GM12878 (cell line): ENCODE data around the gene SBF2. TPM values are rescaled to one million over a fixed set of nuclear protein-coding genes. Genes with fewer than 3 reads are reported as not detected.

Experiments used
- ATAC-seq: fragments of 200-7000 bp; cut with Tn5 transposase; 3 replicates; pipeline ENCODE4 v1.9.1; 2020; ENCODE audit warnings: mild to moderate bottlenecking, moderate library complexity
- BruUV-seq: library from RNA; stranded (reverse); fragments of 400-500 nt; replicated peaks from 2 replicates; lab custom pipeline; 2021; lab: Mats Ljungman, UMichigan
- CTCF ChIA-PET: fragments of 300-600 bp; sonication (Branson Sonifier 250); formaldehyde crosslinking; extraction: SDS; loops from one replicate; lab custom pipeline; 2021; ENCODE audit warnings: inconsistent platforms; lab: Yijun Ruan, JAX
- POLR2A ChIA-PET: fragments of 350-600 bp; formaldehyde crosslinking; extraction: SDS; loops from one replicate; lab custom pipeline; 2021; ENCODE audit warnings: inconsistent platforms; lab: Charles Lee
- RAD21 ChIA-PET: fragments of 300-600 bp; sonication (Branson Sonifier 250); formaldehyde crosslinking; loops from one replicate; lab custom pipeline; 2023; ENCODE audit warnings: antibody characterized with exemption; ENCODE audit not compliant: unreplicated experiment; lab: Charles Lee
- SMC1A ChIA-PET: fragments of 300-600 bp; sonication (Branson Sonifier 250); formaldehyde crosslinking; loops from one replicate; lab custom pipeline; 2023; ENCODE audit not compliant: unreplicated experiment, uncharacterized antibody; lab: Charles Lee
- DNase-seq: peaks from one replicate; pipeline ENCODE4 v3.0.0-alpha.2; 2011; ENCODE audit warnings: low read depth, low spot score
- FAIRE-seq: peaks from 3 replicates; lab custom pipeline; 2011; peaks lifted over from hg19 to GRCh38; lab: Jason Lieb, UNC
- H2AFZ ChIP-seq: 2 replicates; pipeline ENCODE4 v1.6.0; 2011; ENCODE audit warnings: low read depth, low read length, control low read depth; ENCODE audit not compliant: control insufficient read depth
- H3K27ac ChIP-seq: 2 replicates; pipeline ENCODE4 v1.5.1; 2011; ENCODE audit warnings: control low read depth; ENCODE audit not compliant: control insufficient read depth, insufficient read depth
- H3K27me3 ChIP-seq, 2 experiments: replicated peaks in 1 of 2; 2 replicates each; pipeline versions ENCODE4 v1.6.0 to v1.6.1; 2011; ENCODE audit warnings: low read length in 1 of 2; ENCODE audit not compliant: control insufficient read depth in 2 of 2, insufficient read depth in 2 of 2
- H3K36me3 ChIP-seq, 2 experiments: 2 replicates each; pipeline ENCODE4 v1.5.1; 2011; ENCODE audit warnings: low read length in 1 of 2; ENCODE audit not compliant: control insufficient read depth in 2 of 2, insufficient read depth in 2 of 2
- H3K4me1 ChIP-seq: 2 replicates; pipeline ENCODE4 v1.6.1; 2011; ENCODE audit warnings: mild to moderate bottlenecking, low read length, moderate library complexity, mixed read lengths; ENCODE audit not compliant: control insufficient read depth, insufficient read depth
- H3K4me2 ChIP-seq: 2 replicates; pipeline ENCODE4 v1.6.0; 2011; ENCODE audit warnings: control low read depth; ENCODE audit not compliant: control insufficient read depth, insufficient read depth
- H3K4me3 ChIP-seq: fragments of 200-600 bp; sonication (generic); 2 replicates; pipeline ENCODE4 v1.5.1; 2016
- H3K79me2 ChIP-seq: 2 replicates; pipeline ENCODE4 v1.6.0; 2011; ENCODE audit warnings: low read length; ENCODE audit not compliant: control insufficient read depth, insufficient read depth
- H3K9ac ChIP-seq: 2 replicates; pipeline ENCODE4 v1.8.0; 2011; ENCODE audit warnings: low read length, control low read depth, mixed read lengths; ENCODE audit not compliant: control insufficient read depth, insufficient read depth
- H3K9me3 ChIP-seq: replicated peaks from 3 replicates; pipeline ENCODE4 v1.5.1; 2011; ENCODE audit warnings: mild to moderate bottlenecking, low read length; ENCODE audit not compliant: control insufficient read depth, insufficient read depth
- H4K20me1 ChIP-seq: 2 replicates; pipeline ENCODE4 v1.6.0; 2011; ENCODE audit not compliant: control insufficient read depth, insufficient read depth
- BCL11A ChIP-seq: IDR thresholded peaks from 2 replicates; pipeline ENCODE4 v1.6.1; 2011; ENCODE audit warnings: low read depth, low read length
- CBFB ChIP-seq: IDR thresholded peaks from 2 replicates; pipeline ENCODE4 v1.6.1; 2016; ENCODE audit warnings: antibody characterized with exemption, low read depth
- CBX5 ChIP-seq: sonication (generic); IDR thresholded peaks from 2 replicates; pipeline ENCODE4 v1.6.1; 2016; ENCODE audit warnings: low read depth, moderate library complexity, mild to moderate bottlenecking, inconsistent platforms
- CEBPB ChIP-seq, 2 experiments: fragments of 150-350 bp in 1 of 2; IDR thresholded peaks; 2 replicates each; pipeline ENCODE4 v1.6.1; 2012 to 2014; ENCODE audit warnings: low read depth in 2 of 2, low read length in 2 of 2, borderline replicate concordance in 1 of 2, inconsistent platforms in 1 of 2
- EGR1 ChIP-seq, 2 experiments: IDR thresholded peaks; 1 replicate in 1 of 2; 2 replicates in 1 of 2; pipeline ENCODE4 v1.6.1; 2011 to 2012; ENCODE audit warnings: low read depth in 2 of 2, low read length in 2 of 2, borderline replicate concordance in 1 of 2, mild to moderate bottlenecking in 1 of 2, moderate library complexity in 1 of 2
- FOS ChIP-seq: IDR thresholded peaks from 3 replicates; pipeline ENCODE4 v1.6.1; 2011; ENCODE audit warnings: borderline replicate concordance; ENCODE audit not compliant: insufficient read length; ENCODE audit errors: extremely low read depth
- NR2F1 ChIP-seq: fragments of 450-650 bp; conservative IDR thresholded peaks from 2 replicates; pipeline ENCODE4 v1.6.1; 2017; ENCODE audit warnings: mild to moderate bottlenecking
- POLR2AphosphoS2 ChIP-seq: IDR thresholded peaks from 2 replicates; pipeline ENCODE4 v1.6.1; 2011; ENCODE audit warnings: low read depth, mild to moderate bottlenecking, low read length, improper control_type of control experiment, moderate library complexity
- ZNF274 ChIP-seq: IDR thresholded peaks from one replicate; pipeline ENCODE4 v1.8.0; 2011; ENCODE audit not compliant: insufficient read length, insufficient read depth
- WGBS: methylation state at CpG from one replicate; pipeline ENCODE4 v1.1.6; 2016; ENCODE audit warnings: low lambda C conversion rate; ENCODE audit not compliant: insufficient replicate concordance, insufficient coverage; ENCODE audit errors: missing lambda C conversion rate; 5-methylcytosine and 5-hydroxymethylcytosine counted together
- in situ Hi-C: fragments of 300-500 bp; cut with MboI; formaldehyde crosslinking; loops from 9 replicates; pipeline ENCODE4 v1.14.3; 2018; ENCODE audit warnings: mixed read lengths
- intact Hi-C: fragments of 100-400 bp; cut with micrococcal nuclease; formaldehyde crosslinking; loops from one replicate; pipeline ENCODE4 v1.14.2; 2022; ENCODE audit not compliant: unreplicated experiment
- polyA plus RNA-seq, 11 experiments: library from polyadenylated mRNA; depleted of rRNA in 4 of 11; unstranded in 6 of 11; stranded (reverse) in 5 of 11; fragments of >200 nt; fragmentation: Nextera tagmentation in 4 of 11; fragmentation: Illumina TruSeq in 1 of 11; extraction: Ambion mirVana in 4 of 11; extraction: Trizol in 1 of 11; gene quantifications; 1 replicate in 1 of 11; 2 replicates in 10 of 11; pipeline versions ENCODE4 v1.2.1 to v1.2.3, GENCODE V29; 2011 to 2016; ENCODE audit warnings: inconsistent platforms in 2 of 11, missing spikeins in 2 of 11, low read depth in 1 of 11
- total RNA-seq, 4 experiments: library from RNA; depleted of rRNA in 3 of 4; stranded (reverse); fragments of >200 nt in 3 of 4; fragmentation: Illumina TruSeq in 1 of 4; extraction: Trizol in 1 of 4; gene quantifications; 2 replicates each; pipeline versions ENCODE4 v1.2.1 to v1.2.3, GENCODE V29; 2013 to 2021
- TF ChIP-seq, protein P1 (sequence below): IDR thresholded peaks from 2 replicates; pipeline ENCODE4 v1.6.1; 2012; ENCODE audit warnings: low read length, inconsistent platforms
- TF ChIP-seq, protein P2 (sequence below): IDR thresholded peaks from 2 replicates; pipeline ENCODE4 v1.6.1; 2011; ENCODE audit warnings: borderline replicate concordance, low read depth, mild to moderate bottlenecking, moderate library complexity, low read length; ENCODE audit not compliant: insufficient read depth, poor library complexity, severe bottlenecking

SBF2 gene
- total and polyA plus RNA-seq, 10 of the 15 experiments (the other 5 are each of a cell fraction or from before 2014, with no cell fraction given): 0.24 to 2.3 (median 1.1) TPM

DNA sequence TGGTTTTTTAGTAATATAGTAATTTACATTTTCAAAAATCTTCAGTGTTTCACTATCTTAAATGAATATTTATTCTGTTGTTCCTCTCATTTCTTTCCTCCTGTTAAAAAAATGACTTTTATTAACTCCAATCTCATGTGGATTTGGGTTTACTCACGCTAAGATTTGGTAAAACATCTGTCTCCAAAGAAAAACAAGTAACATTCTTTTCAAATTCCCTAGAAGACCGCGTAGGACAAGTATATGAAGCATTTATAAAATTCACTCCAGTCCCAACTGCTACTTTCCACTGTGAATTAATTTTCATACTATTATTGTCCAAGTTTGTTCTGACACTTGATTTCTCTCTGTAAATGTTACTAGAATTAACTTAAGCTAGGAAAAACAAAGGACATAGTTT lies 26.2 kb downstream of the SBF2 start:
- Histone ChIP-seq H3K27me3 (no peaks in the 10 kb centered on the region; a peak in 1 of 4 replicates), H3K4me1 (no peaks in the 10 kb centered on the region), H3K36me3 (no peaks in the 10 kb centered on the region), H3K27ac (no peak overlapping the region), H3K4me3 (no peak overlapping the region)
- intact Hi-C loops: no loop called here
- ChIA-PET RAD21 (no interaction called here), SMC1A (no interaction called here)
- ATAC-seq (no peak), FAIRE-seq (no peak)
- TF ChIP-seq, protein P1, sequence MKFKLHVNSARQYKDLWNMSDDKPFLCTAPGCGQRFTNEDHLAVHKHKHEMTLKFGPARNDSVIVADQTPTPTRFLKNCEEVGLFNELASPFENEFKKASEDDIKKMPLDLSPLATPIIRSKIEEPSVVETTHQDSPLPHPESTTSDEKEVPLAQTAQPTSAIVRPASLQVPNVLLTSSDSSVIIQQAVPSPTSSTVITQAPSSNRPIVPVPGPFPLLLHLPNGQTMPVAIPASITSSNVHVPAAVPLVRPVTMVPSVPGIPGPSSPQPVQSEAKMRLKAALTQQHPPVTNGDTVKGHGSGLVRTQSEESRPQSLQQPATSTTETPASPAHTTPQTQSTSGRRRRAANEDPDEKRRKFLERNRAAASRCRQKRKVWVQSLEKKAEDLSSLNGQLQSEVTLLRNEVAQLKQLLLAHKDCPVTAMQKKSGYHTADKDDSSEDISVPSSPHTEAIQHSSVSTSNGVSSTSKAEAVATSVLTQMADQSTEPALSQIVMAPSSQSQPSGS: no peak
- TF ChIP-seq NR2F1 (no peak), ZNF274 (no peak), BCL11A (no peak), FOS (no peak), POLR2AphosphoS2 (no peak), CEBPB (IDR thresholded peaks at IDR 0.05; ENCODE audit: borderline replicate concordance in 1 of 2, low read depth in 2 of 2, low read length in 2 of 2) (no peak), CBFB (no peak), EGR1 (IDR thresholded peaks at IDR 0.05; ENCODE audit: borderline replicate concordance in 1 of 2, low read depth in 2 of 2, low read length in 2 of 2) (no peak), CBX5 (no peak)
- TF ChIP-seq, protein P2, sequence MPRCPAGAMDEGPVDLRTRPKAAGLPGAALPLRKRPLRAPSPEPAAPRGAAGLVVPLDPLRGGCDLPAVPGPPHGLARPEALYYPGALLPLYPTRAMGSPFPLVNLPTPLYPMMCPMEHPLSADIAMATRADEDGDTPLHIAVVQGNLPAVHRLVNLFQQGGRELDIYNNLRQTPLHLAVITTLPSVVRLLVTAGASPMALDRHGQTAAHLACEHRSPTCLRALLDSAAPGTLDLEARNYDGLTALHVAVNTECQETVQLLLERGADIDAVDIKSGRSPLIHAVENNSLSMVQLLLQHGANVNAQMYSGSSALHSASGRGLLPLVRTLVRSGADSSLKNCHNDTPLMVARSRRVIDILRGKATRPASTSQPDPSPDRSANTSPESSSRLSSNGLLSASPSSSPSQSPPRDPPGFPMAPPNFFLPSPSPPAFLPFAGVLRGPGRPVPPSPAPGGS: no peak
- TF ChIP-seq, all 136 proteins: peak for 0
- H4K20me1 ChIP-seq: no peaks in the 10 kb centered on the region
- POLR2A ChIA-PET: no interaction called here
- no peak for DNase-seq
- no peak overlapping the region for H3K4me2 ChIP-seq
- H3K9me3 ChIP-seq: no peaks in the 10 kb centered on the region
- no peak overlapping the region for H2AFZ ChIP-seq
- BruUV-seq: no TSS peak
- CTCF ChIA-PET: no interaction called here
- WGBS: 59% methylated on average over 3 of the region's 3 CpGs
- in situ Hi-C loops: no loop called here
- H3K9ac ChIP-seq: no peak overlapping the region
- H3K79me2 ChIP-seq: no peaks in the 10 kb centered on the region
